Esophagus squamous epithelium (tissue), 4 donors: ENCODE data around the gene CC2D2A.

Source experiments
- CTCF ChIP-seq, 6 experiments: fragments of 450-650 bp in 4 of 6; fragments of 200-600 bp in 2 of 6; sonication (generic) in 2 of 6; IDR thresholded peaks; one replicate each; pipeline ENCODE4 v1.5.1; 2016 to 2019; ENCODE audit warnings: antibody characterized with exemption in 6 of 6, mild to moderate bottlenecking in 4 of 6, moderate library complexity in 4 of 6
- POLR2A ChIP-seq, 4 donors: fragments of 450-650 bp; IDR thresholded peaks; one replicate each; pipeline ENCODE4 v1.6.1; 2017; ENCODE audit warnings: antibody characterized with exemption in 4 of 4, mild to moderate bottlenecking in 4 of 4, moderate library complexity in 3 of 4

GRCh38 chr4:15638418-15638817 lies 168.7 kb downstream of the CC2D2A start:
- TF ChIP-seq CTCF (IDR thresholded peaks at IDR 0.05), result no peak
- TF ChIP-seq POLR2A (IDR thresholded peaks at IDR 0.05), result no peak
